HL-60 (cell line): ENCODE measurements around the gene PLCB1.

ENCODE experiments used
- DNase-seq, 2 experiments: peaks; one replicate each; pipeline ENCODE4 v3.0.0-alpha.2; 2010 to 2020; ENCODE audit warnings: low read depth in 1 of 2, low spot score in 1 of 2
- H3K27ac ChIP-seq: fragments of 250-450 bp; sonication (Bioruptor Pico); replicated peaks from 2 replicates; pipeline ENCODE4 v1.5.1; 2020; ENCODE audit warnings: mild to moderate bottlenecking, moderate library complexity
- H3K27me3 ChIP-seq: fragments of 250-450 bp; sonication (Bioruptor Pico); 2 replicates; pipeline ENCODE4 v1.5.1; 2021; ENCODE audit warnings: mild to moderate bottlenecking, moderate library complexity; ENCODE audit not compliant: insufficient read depth, poor library complexity, severe bottlenecking
- H3K4me3 ChIP-seq: replicated peaks from 2 replicates; pipeline ENCODE4 v1.5.1; 2011; ENCODE audit warnings: mild to moderate bottlenecking, control low read depth, low read length; ENCODE audit not compliant: insufficient read depth
- GABPA ChIP-seq: IDR thresholded peaks from 2 replicates; pipeline ENCODE4 v1.6.1; 2012; ENCODE audit warnings: low read depth
- POLR2AphosphoS5 ChIP-seq: IDR thresholded peaks from 2 replicates; pipeline ENCODE4 v1.6.1; 2012; ENCODE audit warnings: low read depth
- SPI1 ChIP-seq: IDR thresholded peaks from 2 replicates; pipeline ENCODE4 v1.6.1; 2012; ENCODE audit warnings: low read depth, mild to moderate bottlenecking, borderline replicate concordance
- TF ChIP-seq, protein P1 (sequence below): IDR thresholded peaks from 2 replicates; pipeline ENCODE4 v1.6.1; 2012; ENCODE audit warnings: low read depth; ENCODE audit not compliant: insufficient replicate concordance
- TF ChIP-seq, protein P2 (sequence below): IDR thresholded peaks from one replicate; pipeline ENCODE4 v1.5.1; 2011; ENCODE audit warnings: low read length, control low read depth, inconsistent platforms; ENCODE audit not compliant: insufficient read depth

PLCB1 gene

DNA sequence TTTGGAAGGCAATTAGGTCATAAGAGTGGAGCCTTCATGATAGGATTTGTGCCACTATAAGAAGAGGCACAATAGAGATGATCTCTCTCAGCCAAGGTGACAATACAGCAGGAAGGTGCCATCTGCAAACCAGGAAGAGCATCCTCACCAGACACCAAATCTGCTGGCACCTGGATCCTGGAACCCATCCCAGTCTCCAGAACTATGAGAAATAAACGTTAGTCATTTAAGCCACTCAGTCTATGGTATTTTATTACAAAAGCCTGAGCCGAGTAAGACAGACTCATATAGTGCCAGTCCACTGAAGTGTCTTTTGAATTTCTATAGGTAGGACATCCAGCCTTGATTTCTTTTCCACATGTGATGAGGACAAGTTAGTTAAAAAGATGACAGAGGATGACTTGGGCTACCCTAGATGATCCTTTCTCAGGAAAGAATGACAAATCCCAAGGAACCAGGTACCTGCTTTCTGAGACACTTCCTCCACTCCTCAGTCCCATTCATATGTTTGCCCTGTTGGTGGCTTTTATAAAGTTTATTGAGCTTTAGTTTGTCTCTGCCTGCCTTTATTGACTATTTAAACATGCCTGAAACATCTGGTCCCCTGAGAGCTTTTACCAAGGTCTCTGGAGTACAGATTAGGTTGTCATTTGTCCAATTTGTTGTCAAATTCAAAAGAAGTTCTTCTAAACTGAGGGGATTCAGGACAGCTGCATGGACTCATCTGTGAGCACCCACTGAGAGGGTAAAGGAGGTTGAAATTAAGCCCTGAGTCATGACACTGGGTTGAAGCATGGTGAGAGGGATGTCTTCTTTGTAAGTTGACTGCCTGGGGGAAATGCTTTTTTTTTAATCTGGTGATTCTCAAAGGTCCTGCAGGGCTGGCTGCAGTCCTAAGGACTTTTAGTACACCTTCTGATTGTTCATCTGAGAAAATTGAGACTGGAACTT is 771.9 kb downstream of the PLCB1 start:
- no peak overlapping the region for H3K4me3 ChIP-seq
- H3K27ac ChIP-seq: no peak overlapping the region
- TF ChIP-seq GABPA (no peak), POLR2AphosphoS5 (no peak), SPI1 (no peak)
- TF ChIP-seq, protein P1, sequence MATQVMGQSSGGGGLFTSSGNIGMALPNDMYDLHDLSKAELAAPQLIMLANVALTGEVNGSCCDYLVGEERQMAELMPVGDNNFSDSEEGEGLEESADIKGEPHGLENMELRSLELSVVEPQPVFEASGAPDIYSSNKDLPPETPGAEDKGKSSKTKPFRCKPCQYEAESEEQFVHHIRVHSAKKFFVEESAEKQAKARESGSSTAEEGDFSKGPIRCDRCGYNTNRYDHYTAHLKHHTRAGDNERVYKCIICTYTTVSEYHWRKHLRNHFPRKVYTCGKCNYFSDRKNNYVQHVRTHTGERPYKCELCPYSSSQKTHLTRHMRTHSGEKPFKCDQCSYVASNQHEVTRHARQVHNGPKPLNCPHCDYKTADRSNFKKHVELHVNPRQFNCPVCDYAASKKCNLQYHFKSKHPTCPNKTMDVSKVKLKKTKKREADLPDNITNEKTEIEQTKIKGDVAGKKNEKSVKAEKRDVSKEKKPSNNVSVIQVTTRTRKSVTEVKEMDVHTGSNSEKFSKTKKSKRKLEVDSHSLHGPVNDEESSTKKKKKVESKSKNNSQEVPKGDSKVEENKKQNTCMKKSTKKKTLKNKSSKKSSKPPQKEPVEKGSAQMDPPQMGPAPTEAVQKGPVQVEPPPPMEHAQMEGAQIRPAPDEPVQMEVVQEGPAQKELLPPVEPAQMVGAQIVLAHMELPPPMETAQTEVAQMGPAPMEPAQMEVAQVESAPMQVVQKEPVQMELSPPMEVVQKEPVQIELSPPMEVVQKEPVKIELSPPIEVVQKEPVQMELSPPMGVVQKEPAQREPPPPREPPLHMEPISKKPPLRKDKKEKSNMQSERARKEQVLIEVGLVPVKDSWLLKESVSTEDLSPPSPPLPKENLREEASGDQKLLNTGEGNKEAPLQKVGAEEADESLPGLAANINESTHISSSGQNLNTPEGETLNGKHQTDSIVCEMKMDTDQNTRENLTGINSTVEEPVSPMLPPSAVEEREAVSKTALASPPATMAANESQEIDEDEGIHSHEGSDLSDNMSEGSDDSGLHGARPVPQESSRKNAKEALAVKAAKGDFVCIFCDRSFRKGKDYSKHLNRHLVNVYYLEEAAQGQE: no peak
- TF ChIP-seq, protein P2, sequence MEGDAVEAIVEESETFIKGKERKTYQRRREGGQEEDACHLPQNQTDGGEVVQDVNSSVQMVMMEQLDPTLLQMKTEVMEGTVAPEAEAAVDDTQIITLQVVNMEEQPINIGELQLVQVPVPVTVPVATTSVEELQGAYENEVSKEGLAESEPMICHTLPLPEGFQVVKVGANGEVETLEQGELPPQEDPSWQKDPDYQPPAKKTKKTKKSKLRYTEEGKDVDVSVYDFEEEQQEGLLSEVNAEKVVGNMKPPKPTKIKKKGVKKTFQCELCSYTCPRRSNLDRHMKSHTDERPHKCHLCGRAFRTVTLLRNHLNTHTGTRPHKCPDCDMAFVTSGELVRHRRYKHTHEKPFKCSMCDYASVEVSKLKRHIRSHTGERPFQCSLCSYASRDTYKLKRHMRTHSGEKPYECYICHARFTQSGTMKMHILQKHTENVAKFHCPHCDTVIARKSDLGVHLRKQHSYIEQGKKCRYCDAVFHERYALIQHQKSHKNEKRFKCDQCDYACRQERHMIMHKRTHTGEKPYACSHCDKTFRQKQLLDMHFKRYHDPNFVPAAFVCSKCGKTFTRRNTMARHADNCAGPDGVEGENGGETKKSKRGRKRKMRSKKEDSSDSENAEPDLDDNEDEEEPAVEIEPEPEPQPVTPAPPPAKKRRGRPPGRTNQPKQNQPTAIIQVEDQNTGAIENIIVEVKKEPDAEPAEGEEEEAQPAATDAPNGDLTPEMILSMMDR: no peak
- no peak for DNase-seq
- no peaks in the 10 kb centered on the region for H3K27me3 ChIP-seq

DNA sequence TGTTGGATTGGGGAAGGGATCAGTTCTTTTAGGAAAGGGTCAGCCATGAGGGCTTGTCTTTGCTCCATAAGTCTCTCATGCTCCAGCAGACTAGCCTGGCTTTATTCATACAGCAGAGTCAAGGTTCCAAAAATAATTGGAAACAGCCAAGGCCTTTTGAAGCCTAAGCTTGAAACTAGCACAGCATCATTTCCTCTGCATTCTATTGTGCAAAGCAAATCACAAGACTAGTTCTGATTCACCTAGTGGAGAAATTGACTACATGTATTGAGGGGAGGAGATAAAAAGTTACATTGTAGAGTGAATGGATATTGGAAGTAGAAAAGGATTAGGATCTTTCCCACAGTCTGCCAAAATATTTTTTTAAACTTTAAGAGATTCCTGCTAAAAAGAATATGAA is 777.5 kb downstream of the PLCB1 start:
- H3K27me3 ChIP-seq: no peaks in the 10 kb centered on the region
- H3K27ac ChIP-seq: no peak overlapping the region
- no peak for DNase-seq
- no peak overlapping the region for H3K4me3 ChIP-seq
- TF ChIP-seq POLR2AphosphoS5: no peak

DNA sequence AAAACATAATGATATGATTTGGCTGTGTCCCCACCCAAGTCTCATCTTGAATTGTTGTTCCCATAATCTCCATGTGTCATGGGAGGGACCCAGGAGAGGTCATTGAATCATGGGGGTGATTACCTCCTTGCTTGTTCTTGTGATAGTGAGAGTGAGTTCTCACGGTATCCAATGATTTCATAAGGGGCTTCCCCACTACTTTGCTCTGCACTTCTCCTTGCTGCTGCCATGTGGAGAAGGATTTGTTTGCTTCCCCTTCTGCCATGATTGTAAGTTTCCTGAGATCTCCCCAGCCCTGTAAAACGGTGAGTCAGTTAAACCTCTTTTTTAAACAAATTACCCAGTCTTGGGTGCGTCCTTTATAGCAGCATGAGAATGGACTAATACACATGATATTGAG is 780.0 kb downstream of the PLCB1 start:
- no peak overlapping the region for H3K27ac ChIP-seq
- no peak for TF ChIP-seq SPI1
- TF ChIP-seq, protein P1: no peak
- TF ChIP-seq, protein P2: no peak
- no peaks in the 10 kb centered on the region for H3K27me3 ChIP-seq
- no peak overlapping the region for H3K4me3 ChIP-seq
- no peak for DNase-seq

DNA sequence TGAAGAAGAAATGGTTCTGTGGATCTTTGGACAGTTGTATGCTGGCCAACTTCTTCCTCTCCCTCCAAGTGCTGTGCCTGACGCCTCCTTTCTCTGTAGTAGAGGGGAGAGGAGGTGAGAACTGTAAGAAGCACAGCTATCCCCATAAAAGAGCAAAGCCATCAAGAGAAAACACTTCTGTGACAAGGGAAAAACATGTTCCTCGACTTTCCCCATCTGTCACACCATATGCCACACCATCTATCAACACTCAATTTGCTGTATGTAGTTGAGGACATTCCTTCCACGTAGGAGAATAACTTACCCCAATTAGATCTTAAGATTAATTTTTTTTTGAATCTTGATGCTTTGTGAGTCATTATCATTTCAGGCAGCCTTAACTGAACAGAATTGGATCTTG is 780.7 kb downstream of the PLCB1 start:
- TF ChIP-seq GABPA: no peak
- Histone ChIP-seq H3K27me3 (no peaks in the 10 kb centered on the region), H3K4me3 (no peak overlapping the region), H3K27ac (no peak overlapping the region)
- no peak for DNase-seq

DNA sequence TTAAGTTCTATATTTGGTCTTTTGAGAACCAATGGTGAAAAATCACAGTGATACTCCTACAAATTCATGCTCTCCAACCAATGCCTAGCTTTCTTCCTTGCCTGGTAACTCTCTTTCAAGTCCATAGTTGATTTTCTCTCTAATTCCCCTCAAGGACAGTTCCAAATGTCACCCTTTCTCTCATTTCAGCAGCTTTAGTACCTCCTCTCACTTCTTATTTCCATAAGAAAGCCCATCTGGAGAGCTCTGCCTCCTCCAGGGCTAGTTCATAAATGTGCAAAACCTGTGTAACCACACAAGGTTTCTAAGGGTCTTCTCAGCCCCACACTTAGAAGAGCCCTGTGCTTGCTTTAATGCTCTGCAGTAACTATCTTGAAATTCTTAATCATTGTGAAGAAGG is 781.4 kb downstream of the PLCB1 start:
- no peak for DNase-seq
- H3K4me3 ChIP-seq: no peak overlapping the region
- no peaks in the 10 kb centered on the region for H3K27me3 ChIP-seq
- H3K27ac ChIP-seq: no peak overlapping the region
- TF ChIP-seq, protein P1: no peak
- TF ChIP-seq, protein P2: no peak
- no peak for TF ChIP-seq GABPA
- TF ChIP-seq SPI1: no peak
- no peak for TF ChIP-seq POLR2AphosphoS5
